SK-N-SH (cell line): ENCODE results near the gene ALPK3. TPM values are rescaled to one million over a fixed set of nuclear protein-coding genes. Genes with fewer than 3 reads are reported as not detected.
A peak's percentile ranks its signal among the peaks of the same experiment; 100 is the strongest.

ENCODE experiments used
- CTCF ChIA-PET: fragments of 300-600, 350-600 bp; formaldehyde crosslinking; extraction: SDS; loops from one replicate; lab custom pipeline; 2021; lab: Yijun Ruan, JAX
- POLR2A ChIA-PET: fragments of 350-600 bp; sonication (Branson Sonifier 250); formaldehyde crosslinking; extraction: SDS; loops from one replicate; lab custom pipeline; 2020; ENCODE audit warnings: antibody characterized with exemption, inconsistent platforms; lab: Yijun Ruan, JAX
- DNase-seq: peaks from one replicate; pipeline ENCODE4 v3.0.0; 2012
- H2AFZ ChIP-seq: fragments of 200-600 bp; sonication (generic); 2 replicates; pipeline ENCODE4 v1.8.1; 2016; ENCODE audit warnings: antibody characterized with exemption, mild to moderate bottlenecking, low read depth
- H3F3A ChIP-seq: fragments of 200-600 bp; sonication (generic); replicated peaks from 2 replicates; pipeline ENCODE3; 2016; ENCODE audit warnings: antibody characterized with exemption, mild to moderate bottlenecking; ENCODE audit not compliant: insufficient read depth
- H3K27ac ChIP-seq, 2 experiments: fragments of 200-500 bp in 1 of 2; fragments of 200-600 bp in 1 of 2; sonication (Bioruptor generic) in 1 of 2; sonication (generic), shearing (Covaris generic) in 1 of 2; 2 replicates each; pipeline versions ENCODE4 v1.5.1 to v1.6.1; 2014 to 2016; ENCODE audit warnings: low read depth in 2 of 2, inconsistent platforms in 1 of 2, low read length in 1 of 2, mild to moderate bottlenecking in 1 of 2, mixed read lengths in 1 of 2
- H3K27me3 ChIP-seq: fragments of 200-600 bp; sonication (generic), shearing (Covaris generic); 2 replicates; pipeline ENCODE4 v1.6.1; 2016; ENCODE audit warnings: mixed run types; ENCODE audit not compliant: insufficient read depth
- H3K36me3 ChIP-seq, 2 experiments: fragments of 200-500 bp in 1 of 2; fragments of 200-600 bp in 1 of 2; sonication (Bioruptor generic) in 1 of 2; sonication (generic) in 1 of 2; replicated peaks in 1 of 2; 2 replicates each; pipeline versions ENCODE3 to v1.5.1; 2014 to 2016; ENCODE audit warnings: low read length in 1 of 2, mild to moderate bottlenecking in 1 of 2; ENCODE audit not compliant: insufficient read depth in 2 of 2, control insufficient read depth in 1 of 2
- H3K4me1 ChIP-seq, 2 experiments: fragments of 200-500 bp in 1 of 2; fragments of 200-600 bp in 1 of 2; sonication (Bioruptor generic) in 1 of 2; sonication (generic), shearing (Covaris generic) in 1 of 2; 2 replicates each; pipeline versions ENCODE4 v1.5.1 to v1.6.1; 2014 to 2016; ENCODE audit warnings: low read depth in 1 of 2, low read length in 1 of 2, mixed run types in 1 of 2; ENCODE audit not compliant: insufficient read depth in 2 of 2, control insufficient read depth in 1 of 2
- H3K4me2 ChIP-seq: fragments of 200-600 bp; sonication (generic), shearing (Covaris generic); 2 replicates; pipeline ENCODE4 v1.6.1; 2017; ENCODE audit warnings: mixed run types
- H3K4me3 ChIP-seq, 2 experiments: fragments of 200-500 bp in 1 of 2; fragments of 200-600 bp in 1 of 2; sonication (Bioruptor generic) in 1 of 2; sonication (generic), shearing (Covaris generic) in 1 of 2; 2 replicates each; pipeline versions ENCODE4 v1.5.1 to v1.8.1; 2014 to 2016; ENCODE audit warnings: low read depth in 2 of 2, inconsistent platforms in 1 of 2, low read length in 1 of 2, mild to moderate bottlenecking in 1 of 2, mixed read lengths in 1 of 2, moderate library complexity in 1 of 2
- H3K79me2 ChIP-seq: fragments of 200-600 bp; sonication (generic); 2 replicates; pipeline ENCODE4 v1.8.1; 2017; ENCODE audit warnings: mild to moderate bottlenecking; ENCODE audit not compliant: insufficient read depth
- H3K9ac ChIP-seq: fragments of 200-600 bp; sonication (generic); 2 replicates; pipeline ENCODE4 v1.6.1; 2017; ENCODE audit warnings: mixed run types
- H3K9me2 ChIP-seq: fragments of 200-600 bp; sonication (generic); 2 replicates; pipeline ENCODE4 v1.6.1; 2017; ENCODE audit warnings: mixed run types
- H3K9me3 ChIP-seq: fragments of 200-600 bp; sonication (generic); 2 replicates; pipeline ENCODE4 v1.6.1; 2017; ENCODE audit warnings: mixed run types, mild to moderate bottlenecking, moderate library complexity
- H4K20me1 ChIP-seq: fragments of 200-600 bp; sonication (generic); 2 replicates; pipeline ENCODE4 v1.6.1; 2017; ENCODE audit warnings: mild to moderate bottlenecking, mixed run types; ENCODE audit not compliant: insufficient read depth
- CTCF ChIP-seq: fragments of 200-600 bp; sonication (generic); IDR thresholded peaks from 2 replicates; pipeline ENCODE4 v1.6.1; 2017; ENCODE audit warnings: antibody characterized with exemption, mild to moderate bottlenecking, moderate library complexity
- ELF1 ChIP-seq: IDR thresholded peaks from 2 replicates; pipeline ENCODE4 v1.4.0; 2012
- FOXM1 ChIP-seq: IDR thresholded peaks from 2 replicates; pipeline ENCODE4 v1.4.0; 2012; ENCODE audit warnings: low read depth, mild to moderate bottlenecking
- JUND ChIP-seq: IDR thresholded peaks from 2 replicates; pipeline ENCODE4 v1.4.0; 2012
- MEF2A ChIP-seq: IDR thresholded peaks from 2 replicates; pipeline ENCODE4 v1.4.0; 2012; ENCODE audit warnings: low read depth, borderline replicate concordance
- RAD21 ChIP-seq: IDR thresholded peaks from 2 replicates; pipeline ENCODE4 v1.6.1; 2012; ENCODE audit warnings: mild to moderate bottlenecking, low read length
- RCOR1 ChIP-seq: fragments of 150-350 bp; IDR thresholded peaks from 2 replicates; pipeline ENCODE4 v1.6.1; 2017; ENCODE audit warnings: antibody characterized with exemption, low read length
- REST ChIP-seq: IDR thresholded peaks from 2 replicates; pipeline ENCODE4 v1.6.1; 2012; ENCODE audit warnings: mild to moderate bottlenecking, low read depth, low read length, moderate library complexity
- RXRA ChIP-seq: IDR thresholded peaks from 2 replicates; pipeline ENCODE4 v1.4.0; 2012; ENCODE audit warnings: low read depth, mild to moderate bottlenecking, borderline replicate concordance
- SIN3A ChIP-seq: IDR thresholded peaks from 2 replicates; pipeline ENCODE4 v1.6.1; 2012; ENCODE audit warnings: low read depth, mild to moderate bottlenecking, low read length, moderate library complexity, borderline replicate concordance
- SMC3 ChIP-seq: IDR thresholded peaks from 2 replicates; pipeline ENCODE4 v1.6.1; 2012; ENCODE audit warnings: low read depth, low read length, improper control_type of control experiment
- TAF1 ChIP-seq: IDR thresholded peaks from 2 replicates; pipeline ENCODE4 v1.6.1; 2012; ENCODE audit warnings: low read depth, mild to moderate bottlenecking, low read length, moderate library complexity, borderline replicate concordance
- YY1 ChIP-seq: IDR thresholded peaks from 2 replicates; pipeline ENCODE4 v1.4.0; 2012; ENCODE audit warnings: low read depth, mild to moderate bottlenecking
- WGBS: methylation state at CpG from one replicate; pipeline ENCODE4 v1.1.6; 2017; ENCODE audit warnings: low lambda C conversion rate; 5-methylcytosine and 5-hydroxymethylcytosine counted together
- polyA plus RNA-seq, 3 experiments: library from polyadenylated mRNA; depleted of rRNA; stranded (reverse); fragments of >200 nt; gene quantifications; 2 replicates each; pipeline ENCODE4 v1.2.3, GENCODE V29; 2012

ALPK3 gene
- polyA plus RNA-seq, 1 of the 3 experiments (the other 2 are of a cell fraction) = 0.16 TPM

- no peak overlapping the region; the same call in 1 of the 2 replicates for H2AFZ ChIP-seq
- H3K27me3 ChIP-seq = no peaks in the 10 kb centered on the region
- ChIA-PET CTCF (interaction anchor here (0.6 to 2.8 kb wide), 19 partner anchors 9 to 291 kb away, joined by 3 to 13 read pairs (median 3); partner anchors contain the start of genes SEC11A and WDR73), POLR2A (no interaction called here)
- WGBS = 59% methylated on average over 4 of the region's 4 CpGs
- TF ChIP-seq SMC3 (peak; percentile 80), YY1 (no peak), TAF1 (no peak), REST (no peak), RAD21 (peak; percentile 84), RXRA (no peak), MEF2A (no peak), CTCF (peak; percentile 61), ELF1 (no peak)
- no peak overlapping the region for H3K27ac ChIP-seq
- H3K36me3 ChIP-seq = no peaks in the 10 kb centered on the region
- H3K9me2 ChIP-seq = no peaks in the 10 kb centered on the region
- H3K4me2 ChIP-seq = no peak overlapping the region
- no peak overlapping the region; a peak in 1 of 4 replicates for H3K4me3 ChIP-seq
- H3K9me3 ChIP-seq = no peaks in the 10 kb centered on the region
- DNase-seq = peak; percentile 70
- H3K9ac ChIP-seq = no peak overlapping the region
- no peaks in the 10 kb centered on the region for H3K79me2 ChIP-seq
- H3K4me1 ChIP-seq = peaks cover 0 to 3% of the 10 kb centered on the region in 2 experiments; a peak in 1 of 4 replicates
- no peaks in the 10 kb centered on the region for H4K20me1 ChIP-seq
- H3F3A ChIP-seq = no peaks in the 10 kb centered on the region
Observed at GRCh38 chr15:84878504-84878903, 61.3 kb downstream of the ALPK3 start.

DNA sequence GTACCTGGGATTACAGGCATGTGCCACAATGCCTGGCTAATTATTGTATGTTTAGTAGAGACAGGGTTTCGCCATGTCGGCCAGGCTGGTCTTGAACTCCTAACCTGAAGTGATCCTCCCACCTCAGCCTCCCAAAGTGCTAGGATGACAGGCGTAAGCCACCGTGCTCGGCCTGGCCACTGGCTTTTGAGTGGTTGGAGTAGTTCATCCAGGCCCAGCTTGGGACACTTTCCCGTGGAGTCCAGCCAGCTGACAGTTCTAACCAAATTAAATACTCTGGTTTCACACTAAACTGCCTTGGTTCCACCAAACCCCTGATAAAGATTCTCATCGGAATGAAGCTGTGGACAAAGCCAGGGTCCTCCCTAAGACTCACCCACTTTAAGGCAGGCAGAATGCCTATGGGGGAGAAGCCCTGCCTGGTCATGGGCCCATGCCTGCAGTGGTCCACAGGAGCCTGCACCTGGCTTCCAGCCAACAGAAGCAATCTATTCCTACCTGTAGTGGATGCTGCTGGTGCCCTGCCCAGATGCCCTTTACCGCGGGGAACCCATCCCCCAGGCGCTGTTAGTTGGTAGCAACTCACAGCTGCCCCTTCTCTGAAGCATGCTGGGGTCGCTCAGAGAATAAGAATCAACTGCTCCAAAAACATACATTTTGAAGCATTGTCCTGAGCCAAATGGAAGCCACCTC is 62.1 kb downstream of the ALPK3 start:
- ChIA-PET POLR2A (no interaction called here), CTCF (interaction anchor here (0.6 to 2.8 kb wide), 10 partner anchors 10 to 291 kb away, joined by 3 to 13 read pairs (median 4); partner anchors contain the start of gene WDR73)
- WGBS = 87% methylated on average over 6 of the region's 11 CpGs
- H3K9ac ChIP-seq = no peak overlapping the region
- H3F3A ChIP-seq = no peaks in the 10 kb centered on the region
- peaks cover 0 to 3% of the 10 kb centered on the region in 2 experiments; a peak in 1 of 4 replicates for H3K4me1 ChIP-seq
- H3K9me3 ChIP-seq = no peaks in the 10 kb centered on the region
- H3K36me3 ChIP-seq = no peaks in the 10 kb centered on the region
- H3K9me2 ChIP-seq = no peaks in the 10 kb centered on the region
- H3K4me2 ChIP-seq = no peak overlapping the region
- no peaks in the 10 kb centered on the region for H3K79me2 ChIP-seq
- no peak overlapping the region for H2AFZ ChIP-seq
- DNase-seq = no peak
- TF ChIP-seq ELF1 = no peak
- no peak for TF ChIP-seq RCOR1
- no peak for TF ChIP-seq SIN3A
- no peak for TF ChIP-seq JUND
- TF ChIP-seq FOXM1 = no peak
- no peak for TF ChIP-seq RAD21
- H3K27me3 ChIP-seq = no peaks in the 10 kb centered on the region
- no peak overlapping the region for H3K4me3 ChIP-seq
- no peak overlapping the region for H3K27ac ChIP-seq
- H4K20me1 ChIP-seq = no peaks in the 10 kb centered on the region
